ENCODE results near the gene CSTB. TPM values are rescaled to one million over a fixed set of nuclear protein-coding genes. Genes with fewer than 3 reads are reported as not detected.

Gene CSTB
- total RNA-seq, 1 experiment from 2014 or later = 40.7 TPM

DNA sequence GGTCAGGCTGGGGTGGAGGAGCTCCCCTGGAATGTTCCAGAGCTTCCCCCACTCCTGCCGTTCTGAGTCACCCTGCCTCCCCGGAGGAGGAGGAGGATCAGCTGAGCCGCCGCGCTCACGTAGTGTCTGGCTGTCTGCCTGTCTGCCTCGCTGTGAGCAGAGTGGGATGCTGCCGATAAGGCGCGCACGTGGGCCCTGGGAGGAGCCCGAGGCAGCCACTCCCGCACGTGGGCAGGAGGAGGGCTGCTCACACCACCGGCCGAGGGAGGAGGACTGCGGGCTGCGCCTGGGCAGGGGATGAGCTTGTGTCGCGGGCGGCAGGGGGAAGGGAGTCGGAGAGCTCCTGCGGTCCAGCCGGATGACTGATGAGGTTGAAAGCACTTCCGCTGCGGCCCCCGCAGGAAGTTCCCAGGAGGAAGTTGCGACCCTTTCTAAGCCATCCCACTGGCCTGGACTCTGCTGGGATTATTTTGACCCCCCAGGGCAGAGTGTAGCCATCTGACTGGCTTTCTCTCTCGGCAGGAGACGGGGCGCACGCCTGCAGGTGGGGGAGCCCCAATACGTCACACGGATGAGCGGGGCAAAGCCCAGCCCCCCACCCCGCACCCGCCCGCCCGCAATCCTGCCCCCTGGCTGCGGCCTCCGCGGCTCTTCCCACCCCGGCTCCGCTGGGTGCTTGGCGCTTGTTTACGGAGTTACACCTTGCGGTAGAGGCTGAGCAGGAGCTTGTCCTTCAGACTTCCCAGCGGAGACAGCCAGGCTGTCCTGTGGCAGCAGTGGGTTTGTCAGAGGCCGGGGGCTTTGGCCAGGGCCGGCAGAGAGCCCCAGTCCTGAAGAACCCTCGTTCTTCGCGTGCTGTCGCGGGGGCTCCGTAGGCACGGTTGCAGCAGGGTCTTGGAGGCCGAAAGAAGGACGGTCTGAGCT, 47.4 kb downstream of the CSTB start:
- TF ChIP-seq, protein P1, sequence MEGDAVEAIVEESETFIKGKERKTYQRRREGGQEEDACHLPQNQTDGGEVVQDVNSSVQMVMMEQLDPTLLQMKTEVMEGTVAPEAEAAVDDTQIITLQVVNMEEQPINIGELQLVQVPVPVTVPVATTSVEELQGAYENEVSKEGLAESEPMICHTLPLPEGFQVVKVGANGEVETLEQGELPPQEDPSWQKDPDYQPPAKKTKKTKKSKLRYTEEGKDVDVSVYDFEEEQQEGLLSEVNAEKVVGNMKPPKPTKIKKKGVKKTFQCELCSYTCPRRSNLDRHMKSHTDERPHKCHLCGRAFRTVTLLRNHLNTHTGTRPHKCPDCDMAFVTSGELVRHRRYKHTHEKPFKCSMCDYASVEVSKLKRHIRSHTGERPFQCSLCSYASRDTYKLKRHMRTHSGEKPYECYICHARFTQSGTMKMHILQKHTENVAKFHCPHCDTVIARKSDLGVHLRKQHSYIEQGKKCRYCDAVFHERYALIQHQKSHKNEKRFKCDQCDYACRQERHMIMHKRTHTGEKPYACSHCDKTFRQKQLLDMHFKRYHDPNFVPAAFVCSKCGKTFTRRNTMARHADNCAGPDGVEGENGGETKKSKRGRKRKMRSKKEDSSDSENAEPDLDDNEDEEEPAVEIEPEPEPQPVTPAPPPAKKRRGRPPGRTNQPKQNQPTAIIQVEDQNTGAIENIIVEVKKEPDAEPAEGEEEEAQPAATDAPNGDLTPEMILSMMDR (conservative IDR thresholded peaks at IDR 0.05) = peak; percentile 72
- peak overlapping the region; percentile 62 for H3K18ac ChIP-seq (ENCODE audit: insufficient read length, low read depth, low read length)
- no peak overlapping the region for H3K56ac ChIP-seq (ENCODE audit: insufficient read length, low read depth, low read length)
- peak overlapping the region; percentile 56 for H3K4me2 ChIP-seq (ENCODE audit: insufficient read depth, insufficient read length, low read length)
- H3K79me2 ChIP-seq (ENCODE audit: insufficient read depth, low read length) = peaks cover 5% of the 10 kb centered on the region; the same call in 1 of the 2 replicates
- no peak overlapping the region for H2BK5ac ChIP-seq (ENCODE audit: insufficient read length, low read length)
- peak overlapping the region; percentile 86 for H3K14ac ChIP-seq (ENCODE audit: insufficient read depth, low read length)
- H3K27me3 Mint-ChIP-seq (ENCODE audit: low read depth) = no peaks in the 10 kb centered on the region
- no peak overlapping the region for H3K27ac ChIP-seq (ENCODE audit: insufficient read length, low read depth, low read length)
- H2AK5ac ChIP-seq (ENCODE audit: insufficient read length, low read length) = no peak overlapping the region
- H3K36me3 Mint-ChIP-seq (ENCODE audit: insufficient read depth in 1 of 3, low read depth in 3 of 3) = peaks cover 0 to 11% (median under 1%) of the 10 kb centered on the region in 3 experiments; a peak in 5 of 7 replicates
- no peak overlapping the region for H3K23ac ChIP-seq (ENCODE audit: insufficient read length, low read depth, low read length)
- H2AFZ ChIP-seq (ENCODE audit: low read length) = no peak overlapping the region
- peaks cover 9% of the 10 kb centered on the region for H3K23me2 ChIP-seq (ENCODE audit: insufficient read length, low read depth, low read length, poor library complexity, severe bottlenecking)
- DNase-seq = peak; percentile 87
- no CpG with 5 or more reads among the region's 59 CpGs for WGBS (ENCODE audit: extremely low coverage, insufficient read length, low lambda C conversion rate)
- H2BK120ac ChIP-seq (ENCODE audit: low read depth, low read length, poor library complexity, severe bottlenecking) = no peak overlapping the region
- H3K4me3 Mint-ChIP-seq = peak overlapping the region; percentile 80 to 83
- H4K20me1 ChIP-seq (ENCODE audit: control insufficient read depth, insufficient read depth, insufficient read length) = no peaks in the 10 kb centered on the region
- no peaks in the 10 kb centered on the region for H3K4me1 ChIP-seq (ENCODE audit: insufficient read depth, low read length)
- no peaks in the 10 kb centered on the region for H3K27me3 ChIP-seq (ENCODE audit: insufficient read depth, low read length)
- no peaks in the 10 kb centered on the region for H3K9me3 ChIP-seq (ENCODE audit: control insufficient read depth, low read depth, low read length)
- H3K9me3 Mint-ChIP-seq = no peaks in the 10 kb centered on the region
- H2BK20ac ChIP-seq (ENCODE audit: low read depth, low read length, poor library complexity, severe bottlenecking) = no peak overlapping the region
- no peak overlapping the region for H2BK15ac ChIP-seq (ENCODE audit: low read depth, low read length)
- peaks cover 5% of the 10 kb centered on the region for H3K79me1 ChIP-seq (ENCODE audit: insufficient read depth, low read depth, low read length, poor library complexity, severe bottlenecking)
- H3T11ph ChIP-seq (ENCODE audit: low read length) = no peak overlapping the region
- H4K5ac ChIP-seq (ENCODE audit: insufficient read length, low read depth, low read length) = peak overlapping the region; percentile 2
- no peak overlapping the region for H4K91ac ChIP-seq (ENCODE audit: insufficient read length, low read depth, low read length)
- peak overlapping the region; percentile 87 to 96 (median 94) for H3K27ac Mint-ChIP-seq
- H3K9ac ChIP-seq (ENCODE audit: extremely low read depth, insufficient read length, low read length) = peak overlapping the region; percentile 38
- H2BK12ac ChIP-seq (ENCODE audit: insufficient read length, low read depth, low read length) = no peak overlapping the region
- no peak overlapping the region for H4K8ac ChIP-seq (replicated peaks; ENCODE audit: insufficient read length, low read depth, low read length)
- H3K4ac ChIP-seq (ENCODE audit: low read depth, low read length) = no peak overlapping the region
- H3K4me1 Mint-ChIP-seq = peaks cover 22 to 25% of the 10 kb centered on the region in 2 experiments
